ENCODE data around the gene PNMA6E.

DNA sequence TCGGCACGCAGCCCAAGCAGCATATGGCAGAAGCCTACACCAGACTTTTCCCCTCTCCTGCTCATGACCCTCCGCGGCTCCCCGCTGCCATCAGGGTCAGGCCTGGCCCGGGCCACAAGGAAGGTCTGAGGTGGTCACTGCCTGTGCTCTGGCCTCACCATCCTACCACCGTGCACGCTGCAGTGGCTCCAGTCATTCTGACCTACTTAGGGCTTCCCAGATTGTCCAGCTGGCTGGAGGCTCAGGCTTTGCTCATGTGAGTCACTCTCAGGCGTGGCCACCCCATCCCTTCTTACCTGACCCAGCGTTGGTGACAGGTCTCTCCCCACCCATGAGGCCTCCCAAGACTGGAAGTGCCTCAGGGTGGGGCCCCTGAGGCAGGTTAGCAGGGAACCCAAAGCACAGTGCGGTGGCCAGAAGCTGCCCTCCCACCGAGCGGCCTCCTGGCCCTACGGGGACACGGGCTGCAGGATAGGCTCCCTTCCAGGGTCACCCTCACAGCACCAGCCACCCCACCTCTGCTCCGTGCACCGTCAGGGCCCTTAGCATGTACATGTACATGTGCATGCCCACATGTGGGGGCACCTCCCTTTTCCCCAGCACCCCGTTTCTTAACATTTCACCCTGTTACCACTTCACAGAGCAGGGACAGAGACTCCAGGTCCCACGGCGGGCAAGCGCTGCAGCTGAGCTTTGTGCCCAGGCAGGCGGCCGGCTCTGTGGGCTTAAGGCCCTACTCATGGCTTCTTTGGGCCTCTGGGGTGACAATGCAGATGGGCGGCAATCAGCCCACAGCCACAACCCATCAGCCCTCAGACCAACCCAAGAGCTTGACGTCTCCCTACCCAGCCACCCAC is 42.6 kb upstream of the PNMA6E start:
- TF ChIP-seq, protein P1, sequence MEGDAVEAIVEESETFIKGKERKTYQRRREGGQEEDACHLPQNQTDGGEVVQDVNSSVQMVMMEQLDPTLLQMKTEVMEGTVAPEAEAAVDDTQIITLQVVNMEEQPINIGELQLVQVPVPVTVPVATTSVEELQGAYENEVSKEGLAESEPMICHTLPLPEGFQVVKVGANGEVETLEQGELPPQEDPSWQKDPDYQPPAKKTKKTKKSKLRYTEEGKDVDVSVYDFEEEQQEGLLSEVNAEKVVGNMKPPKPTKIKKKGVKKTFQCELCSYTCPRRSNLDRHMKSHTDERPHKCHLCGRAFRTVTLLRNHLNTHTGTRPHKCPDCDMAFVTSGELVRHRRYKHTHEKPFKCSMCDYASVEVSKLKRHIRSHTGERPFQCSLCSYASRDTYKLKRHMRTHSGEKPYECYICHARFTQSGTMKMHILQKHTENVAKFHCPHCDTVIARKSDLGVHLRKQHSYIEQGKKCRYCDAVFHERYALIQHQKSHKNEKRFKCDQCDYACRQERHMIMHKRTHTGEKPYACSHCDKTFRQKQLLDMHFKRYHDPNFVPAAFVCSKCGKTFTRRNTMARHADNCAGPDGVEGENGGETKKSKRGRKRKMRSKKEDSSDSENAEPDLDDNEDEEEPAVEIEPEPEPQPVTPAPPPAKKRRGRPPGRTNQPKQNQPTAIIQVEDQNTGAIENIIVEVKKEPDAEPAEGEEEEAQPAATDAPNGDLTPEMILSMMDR (IDR thresholded peaks at IDR 0.05), result no peak
- TF ChIP-seq ZFX (IDR thresholded peaks at IDR 0.05; ENCODE audit: borderline replicate concordance), result no peak

Measured in 22Rv1 (cell line).